Right forelimb (tissue), 1 donor: Measurements from ENCODE around the gene ZMYM3.
"Not testable (repeated sequence)": the region's sequence is repeated elsewhere in the genome, so short reads cannot be mapped to it uniquely, and the experiment has no call there.

Source experiments
- DNase-seq: peaks from one replicate; pipeline ENCODE4 v3.0.0-alpha.2; 2018

ZMYM3 gene

DNA sequence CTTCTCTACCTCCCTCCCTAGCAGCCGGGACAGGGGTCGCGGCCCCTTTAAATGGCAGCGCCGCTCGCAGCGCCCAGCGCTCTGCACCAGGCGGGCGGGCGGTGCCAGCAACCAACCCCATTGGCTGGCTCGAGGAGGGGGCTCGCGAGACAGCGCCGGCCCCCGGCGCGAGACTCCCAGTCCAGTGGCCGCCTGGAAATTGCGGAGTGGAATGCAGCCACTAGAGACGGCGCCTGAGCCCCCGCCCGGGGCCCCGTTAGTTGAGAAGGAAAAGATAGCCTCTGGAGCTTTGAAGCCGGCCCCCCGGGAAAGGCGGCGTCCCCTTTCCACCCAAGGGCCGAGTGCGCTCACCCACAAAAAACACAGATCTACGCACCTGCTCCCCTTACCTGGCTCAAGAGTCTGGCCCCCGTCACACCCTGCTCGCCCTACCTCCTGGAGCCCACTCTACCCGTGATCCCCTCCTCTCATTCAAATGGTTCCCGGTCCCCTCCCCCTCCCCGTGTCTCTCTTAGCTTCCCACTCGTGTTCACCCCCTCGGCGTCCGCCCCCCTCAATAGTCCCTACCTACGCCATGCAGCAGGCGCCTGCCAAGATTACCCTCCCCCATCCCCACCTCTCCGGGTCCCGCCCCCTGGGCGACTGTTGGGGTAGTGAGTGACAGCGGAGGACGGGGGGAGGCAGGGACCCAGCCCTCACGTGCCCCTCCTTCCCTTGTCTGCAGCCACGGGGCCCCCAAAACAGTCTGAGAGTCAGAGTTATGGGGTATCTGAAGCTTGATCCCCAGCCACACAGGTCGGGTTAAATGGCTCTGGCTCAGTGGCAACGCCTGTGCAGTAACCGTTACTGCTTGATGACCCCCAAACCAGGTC lies at the start of gene ZMYM3:
Gene ZMYM3, minus strand, starts transcription at position 49 of the 872 bp plus-strand sequence. CDS start 885 bp downstream, outside the sequence.
- DNase-seq: peak; percentile 88

DNA sequence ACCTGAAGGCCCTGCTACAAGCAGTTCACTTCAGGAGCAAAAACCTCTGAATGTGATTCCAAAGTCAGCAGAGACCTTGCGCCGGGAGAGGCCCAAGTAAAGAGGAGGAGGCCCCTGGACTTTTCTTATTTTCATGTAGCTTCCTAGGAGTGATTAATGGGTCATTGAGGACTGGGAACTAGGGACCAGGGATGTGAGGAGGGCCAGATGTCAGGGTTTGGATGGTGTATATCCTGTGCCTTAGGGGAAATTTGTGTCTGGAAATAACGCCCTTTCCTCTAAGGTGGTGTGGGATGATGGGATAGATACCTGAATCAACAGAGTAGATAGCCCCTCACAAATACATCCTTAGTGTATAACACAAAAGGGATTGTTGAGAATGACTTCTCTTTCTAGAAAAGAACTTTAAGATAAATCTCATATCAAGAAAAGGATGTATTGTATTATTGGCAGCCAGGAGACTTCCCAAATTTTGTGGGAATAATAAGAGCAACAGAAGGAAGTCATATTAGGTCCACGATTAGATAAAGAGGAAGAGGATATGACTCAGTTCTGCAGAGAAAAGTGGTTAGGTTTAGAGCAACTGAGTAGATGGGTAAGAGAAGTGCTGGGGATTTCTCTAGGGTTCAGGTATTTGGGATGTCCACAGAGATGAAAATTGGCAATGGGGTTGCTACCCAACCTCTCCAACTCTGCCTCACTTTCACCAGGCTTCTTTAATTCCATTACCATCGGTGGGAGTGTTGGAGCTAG lies 48.7 kb upstream of the ZMYM3 start:
- DNase-seq: no peak

DNA sequence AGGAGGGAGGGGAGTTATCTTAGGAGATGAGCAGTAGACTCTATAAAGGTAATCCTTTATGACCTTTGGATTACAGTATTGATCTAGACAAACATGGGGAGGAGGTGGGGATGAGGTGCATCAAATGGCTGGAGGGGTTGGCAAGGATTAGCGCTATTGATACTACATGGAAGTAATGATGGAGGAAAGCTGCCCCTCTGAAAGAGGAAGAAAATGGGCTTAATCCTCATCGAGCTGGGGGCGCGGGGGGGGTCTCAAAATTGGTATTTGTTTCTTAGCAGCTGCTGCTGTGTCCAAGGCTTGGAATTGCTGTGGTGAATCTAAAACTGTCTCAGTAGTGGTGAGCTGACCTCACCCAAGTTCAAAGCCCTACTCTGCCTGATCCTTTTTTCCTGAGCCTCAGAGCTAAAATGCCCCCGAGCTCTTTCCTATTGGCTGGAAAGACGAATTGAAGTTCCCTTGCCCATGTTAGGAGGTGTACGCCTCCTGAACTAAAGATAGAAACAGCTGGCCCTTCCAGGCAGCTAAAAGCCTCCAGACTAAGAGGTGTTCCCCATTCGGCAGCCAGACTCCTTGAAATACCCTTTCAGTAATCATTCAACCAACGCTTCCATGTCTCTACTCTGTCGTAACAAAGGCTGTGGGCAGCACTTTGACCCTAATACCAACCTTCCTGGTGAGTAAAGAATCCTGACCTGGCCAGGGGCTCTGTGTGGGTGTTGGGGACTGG lies 47.4 kb upstream of the ZMYM3 start, which contains the start of gene ITGB1BP2:
Gene ITGB1BP2, plus strand, starts transcription at position 556 of the 730 bp plus-strand sequence. Its CDS starts 57 bp downstream, at position 613.
- no peak for DNase-seq

DNA sequence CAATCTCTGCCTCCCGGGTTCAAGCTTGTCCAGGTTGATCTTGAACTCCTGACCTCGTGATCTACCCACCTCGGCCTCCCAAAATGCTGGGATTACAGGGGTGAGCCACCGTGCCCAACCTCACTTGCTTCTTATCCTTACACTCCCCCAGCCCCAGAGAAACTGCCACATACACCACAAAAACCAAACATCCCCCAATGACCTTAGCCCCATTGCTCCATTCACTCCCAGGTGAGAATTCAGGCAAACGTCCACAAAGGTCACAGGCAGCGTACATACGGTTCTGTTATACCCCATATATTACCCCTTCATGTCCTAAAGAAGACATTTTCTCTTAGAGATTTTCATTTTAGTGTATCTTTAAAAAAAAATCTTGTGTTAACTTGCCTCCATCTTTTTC lies 46.6 kb upstream of the ZMYM3 start:
- not testable (repeated sequence) for DNase-seq

DNA sequence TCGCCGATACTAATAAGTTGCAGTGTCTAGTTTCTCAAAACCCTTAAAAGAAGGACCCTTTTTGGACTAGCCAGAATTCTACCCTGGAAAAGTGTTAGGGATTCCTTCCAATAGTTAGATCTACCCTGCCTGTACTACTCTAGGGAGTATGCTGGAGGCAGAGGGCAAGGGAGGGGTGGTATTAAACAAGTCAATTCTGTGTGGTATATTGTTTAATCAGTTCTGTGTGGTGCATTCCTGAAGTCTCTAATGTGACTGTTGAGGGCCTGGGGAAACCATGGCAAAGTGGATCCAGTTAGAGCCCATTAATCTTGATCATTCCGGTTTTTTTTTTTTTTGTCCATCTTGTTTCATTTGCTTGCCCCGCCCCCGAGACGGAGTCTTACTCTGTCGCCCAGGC lies 46.1 kb upstream of the ZMYM3 start:
- not testable (repeated sequence) for DNase-seq

DNA sequence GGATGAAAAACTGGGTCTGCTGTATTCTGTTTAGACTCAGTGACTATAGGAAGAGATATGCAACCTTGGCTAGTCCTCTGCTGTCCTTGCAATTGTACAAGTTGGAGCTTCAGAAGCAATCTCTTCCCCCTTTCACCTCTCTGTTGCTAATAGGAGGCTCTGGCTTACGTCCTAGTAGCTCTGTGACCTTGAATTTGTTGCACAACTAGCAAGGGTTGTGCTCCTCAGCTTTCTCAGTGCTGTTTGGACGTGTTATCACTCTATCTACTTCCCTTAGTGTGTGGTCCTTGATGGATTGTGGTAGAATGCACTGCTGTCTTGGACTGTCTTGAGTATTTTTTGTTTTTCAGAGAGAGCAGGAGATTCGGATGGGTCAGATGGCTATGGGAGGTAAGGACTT lies 44.2 kb upstream of the ZMYM3 start:
- no peak for DNase-seq

DNA sequence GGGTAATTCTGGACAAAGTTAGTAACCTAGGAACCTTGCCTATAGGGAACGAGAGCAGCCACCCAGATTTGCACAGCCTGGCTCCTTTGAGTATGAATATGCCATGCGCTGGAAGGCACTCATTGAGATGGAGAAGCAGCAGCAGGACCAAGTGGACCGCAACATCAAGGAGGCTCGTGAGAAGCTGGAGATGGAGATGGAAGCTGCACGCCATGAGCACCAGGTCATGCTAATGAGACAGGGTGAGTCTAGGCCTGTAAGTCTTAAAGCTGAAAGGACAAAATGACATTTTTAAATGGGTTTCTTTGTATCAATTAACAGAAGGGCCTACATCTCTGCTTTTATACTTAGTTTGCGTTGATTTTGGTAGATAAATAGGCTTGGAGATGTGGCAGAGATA lies 42.9 kb upstream of the ZMYM3 start:
- no peak for DNase-seq

DNA sequence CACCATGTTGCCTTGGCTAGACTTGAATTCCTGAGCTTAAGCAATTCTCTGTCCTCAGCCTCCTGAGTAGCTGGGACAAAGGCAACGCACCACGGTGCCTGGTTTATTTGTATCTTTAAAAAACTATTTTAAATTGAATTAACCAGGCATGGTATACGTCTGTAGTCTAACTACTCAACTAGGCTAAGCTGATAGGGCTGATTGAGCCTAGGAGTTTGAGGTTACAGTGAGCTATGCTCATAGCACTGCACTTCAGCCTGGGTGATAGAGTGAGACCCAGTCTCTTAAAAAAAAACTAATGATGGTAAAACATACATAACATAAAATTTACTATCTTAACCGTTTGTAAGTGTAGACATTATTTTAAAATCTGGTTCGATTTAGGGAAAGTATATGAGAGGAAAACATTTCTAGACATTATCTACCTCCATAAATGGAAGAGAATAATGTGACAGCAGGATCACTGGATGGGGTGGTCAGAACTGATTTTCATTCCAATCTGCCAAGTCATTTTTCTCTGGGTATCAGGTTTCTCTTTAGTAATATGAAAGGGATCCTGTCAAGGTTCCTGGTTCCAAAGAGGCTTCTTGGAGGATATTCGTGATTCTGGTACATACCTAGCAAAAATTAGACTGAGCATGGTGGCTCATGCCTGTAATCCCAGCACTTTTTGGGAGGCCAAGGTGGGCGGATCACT lies 38.9 kb upstream of the ZMYM3 start:
- DNase-seq: no peak

DNA sequence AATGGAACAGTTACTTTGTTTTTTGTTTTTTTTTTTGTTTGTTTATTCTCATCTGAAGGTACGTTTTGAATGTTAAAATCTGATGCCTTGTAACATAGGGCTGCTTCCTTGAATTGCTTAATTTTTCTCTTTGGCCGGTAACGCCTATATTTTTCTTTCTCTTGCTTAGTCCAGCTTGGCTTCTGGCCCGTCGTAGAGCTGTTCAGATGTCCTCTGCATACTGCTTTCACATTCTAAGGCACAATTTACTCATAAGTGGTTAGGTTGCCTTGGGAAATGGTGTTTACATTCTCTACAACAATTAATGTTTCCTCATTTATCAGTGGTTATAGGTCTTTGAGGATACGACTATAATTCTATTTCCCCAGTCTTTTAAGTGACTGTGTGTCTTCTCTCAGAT lies 37.4 kb upstream of the ZMYM3 start:
- DNase-seq: no peak

DNA sequence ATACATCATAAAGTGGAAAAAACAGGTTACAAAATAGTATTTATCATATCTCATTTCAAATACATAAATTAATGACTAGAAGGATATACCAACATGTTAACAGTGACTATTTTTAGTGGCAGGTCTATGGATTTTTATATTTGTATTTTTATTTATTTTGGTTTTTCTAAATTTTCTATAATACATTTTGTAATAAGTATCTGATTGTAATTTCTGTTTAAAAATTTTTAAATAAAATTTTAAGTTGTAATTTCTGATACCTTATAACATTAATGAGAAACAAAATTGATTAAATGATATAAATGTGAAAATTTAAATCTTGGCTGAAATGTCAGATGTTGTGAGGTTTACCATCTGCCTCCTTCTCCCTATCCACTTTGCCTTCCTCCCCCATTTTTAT lies 32.0 kb upstream of the ZMYM3 start:
- DNase-seq: no peak

DNA sequence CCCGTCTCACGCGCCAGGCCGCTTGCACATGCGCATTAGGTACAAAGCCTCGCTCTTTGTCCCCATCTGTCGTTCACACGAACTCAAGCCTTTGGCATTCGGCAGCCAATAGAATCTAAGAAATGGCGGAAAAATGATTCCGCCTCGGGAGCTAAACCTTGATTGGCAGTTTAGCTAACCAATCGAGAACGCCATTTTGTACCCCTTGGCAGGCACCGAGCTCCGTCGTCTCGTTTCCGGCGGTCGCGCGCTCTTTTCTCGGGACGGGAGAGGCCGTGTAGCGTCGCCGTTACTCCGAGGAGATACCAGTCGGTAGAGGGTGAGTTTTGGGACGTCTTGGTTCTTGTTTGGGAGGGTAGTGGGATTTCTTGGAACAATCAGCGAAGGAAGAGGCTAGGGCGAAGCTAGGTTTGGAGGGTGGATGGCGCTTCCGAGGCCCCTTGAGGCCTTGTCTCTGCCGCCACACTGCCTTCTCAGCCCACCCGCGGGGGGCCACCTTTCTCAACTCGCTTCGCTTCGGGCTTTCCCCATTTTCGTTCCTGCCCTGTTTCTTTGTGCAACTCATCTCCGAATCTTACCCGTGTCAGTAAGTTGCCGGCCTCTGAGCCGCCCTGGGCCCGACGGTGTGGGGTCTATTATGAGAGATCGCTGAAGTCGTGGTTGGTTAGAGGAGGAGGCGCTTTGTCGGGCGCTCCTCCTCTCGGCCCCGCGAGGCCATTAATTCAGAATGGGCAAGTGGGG lies 29.6 kb upstream of the ZMYM3 start, which contains the start of gene NONO:
Gene NONO, plus strand, starts transcription at position 233 of the 741 bp plus-strand sequence. CDS start 7,003 bp downstream, outside the sequence.
- peak; percentile 88 for DNase-seq

DNA sequence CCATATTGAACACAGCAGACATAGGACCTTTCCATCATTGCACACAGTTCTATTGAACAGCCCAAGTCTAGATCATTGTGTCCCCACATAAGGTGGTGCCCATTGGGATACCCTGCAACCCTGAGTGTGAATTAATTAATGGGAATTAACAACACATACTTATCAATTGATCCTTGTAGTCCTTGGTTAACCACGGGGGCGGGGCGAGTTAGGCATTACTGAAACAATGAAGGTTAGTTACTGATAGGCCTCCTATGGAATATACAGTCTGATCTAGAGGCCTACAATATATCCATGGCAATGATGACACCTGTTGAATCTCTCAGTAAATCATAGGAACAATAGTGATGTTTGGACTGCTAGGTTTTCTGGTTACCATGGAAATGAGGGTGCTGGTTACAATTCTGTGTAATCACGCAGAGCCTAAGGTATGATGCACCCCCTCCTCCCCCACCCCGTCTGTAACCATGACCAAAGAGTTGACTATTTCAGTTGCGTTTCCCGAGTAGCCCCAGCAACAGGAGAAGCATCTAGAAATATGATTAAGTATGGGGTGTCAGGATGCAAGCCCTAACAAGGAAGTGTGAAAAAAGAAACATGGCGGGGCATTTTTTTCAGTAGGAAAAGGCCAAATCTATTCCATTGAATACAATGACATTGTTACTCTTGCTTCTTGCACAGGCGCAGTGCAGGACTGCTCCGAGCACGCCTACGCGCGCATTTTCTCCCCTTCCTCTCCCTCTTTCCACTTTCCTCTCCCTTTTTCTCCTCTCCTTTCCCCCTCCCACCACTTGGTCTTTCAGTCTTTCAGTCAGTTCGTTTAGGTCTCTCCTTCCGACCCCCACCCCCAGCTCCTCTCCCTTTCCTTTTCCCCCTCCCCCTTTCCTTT lies 28.8 kb upstream of the ZMYM3 start:
- no peak for DNase-seq

DNA sequence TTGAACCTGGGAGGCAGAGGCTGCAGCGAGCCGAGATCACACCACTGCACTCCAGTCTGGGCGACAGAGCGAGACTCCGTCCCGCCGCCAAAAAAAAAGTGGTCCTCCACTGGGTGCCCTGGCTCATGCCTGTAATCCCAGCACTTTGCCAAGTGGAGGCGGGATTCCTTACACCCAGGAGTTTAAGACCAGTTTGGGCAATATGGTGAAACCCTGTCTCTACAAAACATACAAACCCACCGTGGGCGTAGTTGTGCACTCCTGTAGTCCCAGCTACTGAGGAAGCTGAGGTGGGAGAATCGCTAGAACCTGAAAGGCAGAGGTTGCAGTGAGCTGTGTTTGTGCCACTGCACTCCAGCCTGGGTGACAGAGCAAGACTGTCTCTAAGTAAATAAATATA lies 27.4 kb upstream of the ZMYM3 start:
- not testable (repeated sequence) for DNase-seq

DNA sequence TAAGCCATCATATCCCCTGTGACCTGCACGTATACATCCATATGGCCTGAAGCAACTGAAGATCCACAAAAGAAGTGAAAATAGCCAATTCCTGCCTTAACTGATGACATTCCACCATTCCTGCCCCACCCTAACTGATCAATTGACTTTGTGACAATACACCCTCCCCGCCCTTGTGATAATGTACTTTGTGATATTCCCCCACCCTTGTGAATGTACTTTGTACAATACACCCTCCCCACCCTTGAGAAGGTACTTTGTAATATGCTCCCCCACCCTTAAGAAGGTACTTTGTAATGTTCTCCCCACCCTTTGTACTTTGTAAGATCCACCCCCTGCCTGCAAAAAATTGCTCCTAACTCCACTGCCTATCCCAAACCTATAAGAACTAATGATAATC lies 18.4 kb upstream of the ZMYM3 start:
- DNase-seq: not testable (repeated sequence)

DNA sequence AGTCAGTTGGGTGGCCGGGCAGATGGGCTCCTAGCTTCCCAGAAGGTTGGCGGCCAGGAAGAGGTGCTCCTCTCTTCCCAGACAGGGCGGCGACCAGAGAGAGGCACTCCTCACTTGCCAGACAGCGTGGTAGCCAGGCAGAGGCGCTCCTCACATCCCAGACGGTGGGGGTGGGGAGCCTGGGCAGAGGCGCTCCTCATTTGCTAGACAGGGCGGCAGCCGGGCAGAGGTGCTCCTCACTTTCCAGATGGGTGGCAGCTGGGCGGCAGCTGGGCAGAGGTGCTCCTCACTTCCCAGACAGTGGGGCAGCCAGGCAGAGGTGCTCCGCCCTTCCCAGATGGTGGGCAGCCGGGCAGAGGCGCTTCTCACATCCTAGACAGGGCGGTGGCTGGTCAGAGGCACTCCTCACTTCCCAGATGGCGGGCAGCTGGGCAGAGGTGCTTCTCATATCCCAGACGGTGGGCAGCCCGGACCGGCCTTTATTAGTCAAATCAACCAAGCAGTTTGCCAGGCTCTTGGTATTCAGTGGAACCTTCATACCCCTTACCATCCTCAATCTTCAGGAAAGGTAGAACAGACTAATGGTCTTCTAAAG lies 16.0 kb upstream of the ZMYM3 start:
- DNase-seq: no peak

DNA sequence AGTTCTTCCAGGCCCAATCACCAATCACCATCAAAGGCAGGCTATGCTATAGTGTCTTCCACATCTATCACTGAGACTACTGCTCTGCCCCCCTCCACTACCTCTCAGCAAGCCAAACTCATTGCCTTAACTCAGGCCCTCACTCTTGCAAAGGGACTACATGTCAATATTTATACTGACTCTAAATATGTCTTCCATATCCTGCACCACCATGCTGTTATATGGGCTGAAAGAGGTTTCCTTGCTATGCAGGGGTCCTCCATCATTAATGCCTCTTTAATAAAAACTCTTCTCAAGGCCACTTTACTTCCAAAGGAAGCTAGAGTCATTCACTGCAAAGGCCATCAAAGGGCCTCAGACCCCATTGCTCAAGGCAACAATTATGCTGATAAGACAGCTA lies 14.7 kb upstream of the ZMYM3 start:
- DNase-seq: not testable (repeated sequence)

DNA sequence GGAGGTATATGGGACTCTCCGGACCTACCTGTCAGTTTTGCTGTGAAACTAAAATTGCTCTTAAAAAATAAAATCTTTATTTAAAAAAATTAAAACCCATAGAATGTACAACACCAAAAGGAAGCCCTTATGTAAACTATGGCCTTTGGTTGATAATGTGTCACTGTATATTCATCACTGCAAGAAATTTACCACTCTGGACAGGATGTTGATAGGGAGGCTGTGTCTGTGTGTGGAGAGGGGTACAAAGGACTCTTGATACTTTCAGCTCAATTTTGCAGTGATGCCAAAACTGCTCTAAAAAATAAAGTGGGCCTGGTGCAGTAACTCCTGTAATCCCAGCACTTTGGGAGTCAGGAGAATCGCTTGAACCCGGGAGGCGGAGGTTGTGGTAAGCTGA lies 2.9 kb upstream of the ZMYM3 start:
- DNase-seq: no peak

DNA sequence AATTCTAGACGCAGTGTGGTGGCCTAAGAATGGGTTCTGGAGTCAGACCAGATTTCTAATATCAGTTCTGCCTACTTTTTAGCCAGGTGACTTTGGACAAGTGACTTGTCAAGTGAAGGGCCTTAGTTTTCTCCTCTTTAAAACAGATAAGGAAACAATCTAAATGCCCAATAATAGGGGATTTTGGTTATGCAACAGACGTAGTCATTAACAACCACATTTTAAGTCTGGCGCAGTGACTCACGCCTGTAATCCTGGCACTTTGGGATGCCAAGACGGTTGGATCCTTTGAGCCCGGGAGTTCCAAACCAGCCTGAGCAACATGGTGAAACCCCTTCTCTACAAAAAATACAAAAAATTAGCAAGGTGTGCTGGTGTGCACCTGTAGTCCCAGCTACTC lies 2.1 kb upstream of the ZMYM3 start:
- DNase-seq: no peak

DNA sequence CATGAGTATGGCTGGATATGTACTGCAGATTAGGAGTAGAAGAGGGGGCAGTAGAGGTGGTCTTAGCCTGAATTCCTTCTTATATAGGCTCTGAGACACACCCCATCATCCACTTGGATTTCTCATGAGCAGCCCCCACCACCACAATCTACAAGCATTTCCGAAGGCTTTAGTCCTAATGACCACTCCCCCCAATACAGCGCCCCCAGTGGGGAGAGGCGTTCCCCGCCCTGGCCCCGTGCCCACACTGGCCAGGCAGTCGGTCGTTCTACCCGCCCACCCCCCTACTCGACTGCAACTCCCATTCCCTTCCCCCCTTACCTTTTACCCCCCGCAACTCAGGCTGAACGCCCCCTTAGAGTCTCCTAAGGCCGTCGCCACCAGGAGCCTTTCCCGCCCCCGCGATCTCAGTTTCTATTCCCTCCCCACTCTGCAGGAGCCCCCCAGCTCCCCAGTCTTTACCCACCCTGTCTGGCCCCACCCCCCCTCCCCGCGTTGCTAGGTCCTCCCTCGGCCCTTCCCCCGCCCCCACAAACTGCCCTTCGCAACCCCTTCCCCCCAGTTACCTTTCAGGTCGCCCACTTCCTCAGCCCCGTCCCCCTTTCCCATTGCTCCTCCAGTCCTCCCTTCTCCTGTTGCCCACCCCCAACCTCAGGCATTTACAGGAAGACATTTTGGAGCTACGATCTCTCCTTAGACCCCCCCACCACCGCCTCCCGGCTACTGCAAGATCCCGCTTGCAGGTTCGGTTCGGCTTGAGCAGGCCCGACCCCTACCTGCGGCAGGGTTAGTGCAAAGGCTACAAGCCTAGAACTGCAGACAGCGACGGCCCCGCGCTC lies 468 bp downstream of the ZMYM3 start:
- peak; percentile 68 for DNase-seq
